ENCODE results near the gene HAX1.
"Not testable (repeated sequence)": the region's sequence is repeated elsewhere in the genome, so short reads cannot be mapped to it uniquely, and the experiment has no call there.

The HAX1 gene

DNA sequence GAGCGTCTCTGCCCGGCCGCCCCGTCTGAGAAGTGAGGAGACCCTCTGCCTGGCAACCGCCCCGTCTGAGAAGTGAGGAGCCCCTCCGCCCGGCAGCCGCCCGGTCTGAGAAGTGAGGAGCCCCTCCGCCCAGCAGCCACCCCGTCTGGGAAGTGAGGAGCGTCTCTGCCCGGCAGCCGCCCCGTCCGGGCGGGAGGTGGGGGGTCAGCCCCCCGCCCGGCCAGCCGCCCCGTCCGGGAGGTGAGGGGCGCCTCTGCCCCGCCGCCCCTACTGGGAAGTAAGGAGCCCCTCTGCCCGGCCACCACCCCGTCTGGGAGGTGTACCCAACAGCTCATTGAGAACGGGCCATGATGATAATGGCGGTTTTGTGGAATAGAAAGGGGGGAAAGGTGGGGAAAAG lies 15.2 kb downstream of the HAX1 start:
- not testable (repeated sequence) for DNase-seq

- DNase-seq = no peak
Observed at GRCh38 chr1:154288661-154289060, 16.2 kb downstream of the HAX1 start.

DNA sequence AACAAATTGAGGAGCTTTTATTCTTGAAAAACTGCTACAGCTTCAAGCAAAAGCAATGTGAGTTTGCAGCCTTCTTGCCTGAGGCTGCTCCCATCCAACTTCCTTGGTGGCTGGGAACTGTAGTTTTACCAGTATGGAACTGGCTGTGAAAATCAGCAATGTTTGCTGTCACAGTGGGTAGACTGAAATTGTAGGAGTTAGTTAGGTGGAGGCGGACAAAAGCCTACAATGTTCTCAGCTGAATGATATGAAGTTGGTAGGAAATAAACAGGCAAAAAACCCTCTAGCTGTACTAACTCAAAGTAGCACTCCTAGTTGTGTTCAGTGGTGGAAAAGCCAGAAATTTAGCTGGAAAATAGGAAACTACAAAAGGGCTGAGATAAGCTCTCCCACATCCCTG lies 18.5 kb downstream of the HAX1 start:
- DNase-seq = no peak

DNA sequence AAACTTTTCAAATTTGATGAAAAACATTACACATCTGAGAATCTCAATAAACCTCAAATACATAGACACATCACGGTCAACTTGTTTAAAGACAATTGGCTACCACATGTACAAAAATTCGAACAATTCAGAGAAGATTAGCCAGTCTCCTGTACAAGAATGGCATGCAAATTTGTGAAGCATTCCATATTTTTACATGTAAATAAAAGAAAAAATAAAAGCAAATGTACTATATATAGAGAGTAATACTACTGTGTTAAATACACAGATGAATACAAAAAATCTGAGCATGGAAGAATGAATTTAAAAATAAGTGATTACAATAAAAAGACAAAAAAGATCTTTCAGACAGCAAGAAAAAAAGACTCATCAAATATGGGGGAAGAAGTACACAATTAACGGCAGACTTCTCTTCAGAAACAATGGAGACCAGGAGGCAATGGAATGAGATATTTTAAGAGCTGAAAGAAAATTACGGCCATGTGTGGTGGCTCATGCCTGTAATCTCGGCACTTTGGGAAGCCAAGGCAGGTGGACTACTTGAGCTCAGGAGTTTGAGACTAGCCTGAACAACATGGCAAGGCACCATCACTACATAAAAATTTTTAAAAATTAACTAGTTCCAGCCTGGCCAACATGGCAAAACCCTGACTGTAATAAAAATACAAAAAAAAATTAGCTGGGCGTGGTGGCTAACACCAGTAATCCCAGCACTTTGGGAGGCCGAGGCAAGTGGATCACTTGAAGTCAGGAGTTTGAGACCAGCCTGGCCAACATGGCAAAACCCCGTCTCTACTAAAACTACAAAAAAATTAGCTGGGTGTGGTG lies 23.2 kb downstream of the HAX1 start:
- no peak for DNase-seq

GRCh38 chr1:154301582-154301981 lies 29.2 kb downstream of the HAX1 start:
- DNase-seq = no peak

DNA sequence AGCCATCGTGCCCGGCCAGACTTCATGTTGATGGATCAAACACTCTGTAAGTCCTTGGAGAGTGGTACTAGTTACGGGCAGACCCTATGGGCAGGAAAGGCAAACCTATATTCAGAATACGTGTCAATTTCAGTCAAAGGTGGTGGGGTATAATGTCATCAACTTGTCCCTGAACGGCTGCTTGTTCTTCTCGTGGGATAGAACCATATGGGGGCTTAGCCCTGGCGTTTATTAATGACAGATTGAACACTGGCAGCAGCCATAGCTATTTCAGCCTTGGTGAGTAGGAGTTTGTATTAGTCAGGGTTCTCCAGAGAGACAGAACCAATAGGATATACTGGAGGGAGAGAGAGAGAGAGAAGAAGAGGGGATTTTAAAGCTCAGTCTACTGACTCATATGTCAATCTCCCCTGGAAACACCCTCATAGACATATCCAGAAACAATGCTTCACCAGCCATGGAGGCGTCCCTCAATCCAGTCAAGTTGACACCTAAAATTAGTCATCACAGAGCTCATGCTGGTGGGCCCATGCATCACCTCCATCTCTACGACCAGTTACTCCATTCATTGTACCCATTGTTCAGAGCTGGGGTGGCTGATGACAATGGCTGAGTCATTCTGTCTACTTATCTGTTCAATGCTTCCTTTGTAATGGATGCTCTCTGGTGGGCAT lies 32.4 kb downstream of the HAX1 start:
- no peak for DNase-seq

GRCh38 chr1:154306151-154306550 lies 33.7 kb downstream of the HAX1 start:
- no peak for DNase-seq

DNA sequence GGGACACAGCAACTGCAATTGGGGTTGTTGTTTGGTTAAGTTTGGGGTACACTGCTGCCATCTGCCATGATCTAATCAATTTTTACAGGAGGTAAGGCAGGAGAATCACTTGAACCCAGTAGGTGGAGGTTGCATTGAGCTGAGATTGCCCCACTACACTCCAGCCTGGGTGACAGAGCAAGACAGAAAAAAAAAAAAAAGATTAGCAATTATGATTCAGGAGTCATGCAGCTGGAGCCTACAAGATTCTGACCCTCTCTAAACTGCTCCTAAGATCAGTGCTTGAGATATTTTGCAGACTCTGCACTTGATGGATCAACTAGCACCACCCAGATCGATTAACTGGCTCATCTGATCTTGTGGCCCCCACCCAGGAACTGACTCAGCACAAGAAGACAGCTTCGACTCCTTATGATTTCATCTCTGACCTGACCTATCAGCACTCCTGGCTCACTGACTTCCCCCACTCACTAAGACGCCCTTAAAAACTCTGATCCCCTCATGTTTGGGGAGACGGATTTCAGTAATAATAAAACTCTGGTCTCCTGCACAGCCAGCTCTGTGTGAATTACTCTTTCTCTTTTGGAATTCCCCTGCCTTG lies 35.3 kb downstream of the HAX1 start:
- not testable (repeated sequence) for DNase-seq

GRCh38 chr1:154309136-154309535 lies 36.7 kb downstream of the HAX1 start:
- not testable (repeated sequence) for DNase-seq

- DNase-seq = not testable (repeated sequence)
Observed at GRCh38 chr1:154312229-154313065, 40.0 kb downstream of the HAX1 start.

GRCh38 chr1:154313066-154313356 lies 40.6 kb downstream of the HAX1 start:
- no peak for DNase-seq

DNA sequence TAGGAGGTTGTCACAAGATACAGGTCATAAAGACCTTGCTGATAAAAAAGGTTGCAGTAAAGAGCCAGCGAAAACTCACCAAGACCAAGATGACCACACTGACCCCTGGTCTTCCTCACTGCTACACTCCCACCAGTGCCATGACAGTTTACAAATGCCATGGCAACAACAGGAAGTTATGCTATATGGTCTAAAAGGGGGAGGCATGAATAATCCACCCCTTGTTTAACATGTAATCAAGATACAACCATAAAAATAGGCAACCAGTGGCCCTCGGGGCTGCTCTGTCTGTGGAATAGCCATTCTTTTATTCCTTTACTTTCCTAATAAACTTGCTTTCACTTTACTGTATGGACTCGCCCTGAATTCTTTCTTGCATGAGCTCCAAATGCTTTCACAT lies 41.8 kb downstream of the HAX1 start:
- DNase-seq = not testable (repeated sequence)

DNA sequence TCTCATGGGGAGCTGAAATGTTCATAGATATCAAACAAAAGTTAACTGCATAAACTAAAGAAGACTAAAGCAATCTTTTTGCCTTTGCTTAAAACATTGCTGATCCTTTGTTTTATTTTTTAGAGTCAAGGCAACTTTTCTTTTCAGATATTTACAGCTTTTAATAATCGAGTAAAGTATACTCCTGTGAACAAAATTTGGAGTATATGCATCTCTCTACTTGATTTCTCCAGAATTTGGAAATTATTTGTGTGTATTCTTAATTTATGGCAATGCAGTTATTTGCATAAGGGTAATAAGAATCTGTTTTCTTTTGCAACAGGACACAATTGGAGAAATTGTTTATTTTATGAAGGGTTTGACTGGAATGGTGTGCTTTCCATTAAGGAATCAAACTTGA lies 44.3 kb downstream of the HAX1 start:
- no peak for DNase-seq

DNA sequence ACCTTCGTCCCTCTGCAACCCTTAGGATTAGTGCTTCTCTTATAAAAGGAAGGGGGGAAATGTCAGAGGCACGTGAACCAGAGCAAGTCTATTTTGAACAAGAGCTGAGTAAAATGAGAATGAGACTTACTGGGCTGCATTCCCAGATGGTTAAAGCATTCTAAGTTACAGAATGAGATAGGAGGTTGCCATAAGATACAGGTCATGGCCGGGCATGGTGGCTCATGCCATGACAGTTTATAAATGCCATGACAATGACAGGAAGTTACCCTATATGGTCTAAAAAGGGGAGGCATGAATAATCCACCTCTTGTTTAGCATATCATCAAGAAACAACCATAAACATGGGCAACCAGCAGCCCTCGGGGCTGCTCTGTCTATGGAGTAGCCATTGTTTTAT lies 46.0 kb downstream of the HAX1 start:
- DNase-seq = no peak

DNA sequence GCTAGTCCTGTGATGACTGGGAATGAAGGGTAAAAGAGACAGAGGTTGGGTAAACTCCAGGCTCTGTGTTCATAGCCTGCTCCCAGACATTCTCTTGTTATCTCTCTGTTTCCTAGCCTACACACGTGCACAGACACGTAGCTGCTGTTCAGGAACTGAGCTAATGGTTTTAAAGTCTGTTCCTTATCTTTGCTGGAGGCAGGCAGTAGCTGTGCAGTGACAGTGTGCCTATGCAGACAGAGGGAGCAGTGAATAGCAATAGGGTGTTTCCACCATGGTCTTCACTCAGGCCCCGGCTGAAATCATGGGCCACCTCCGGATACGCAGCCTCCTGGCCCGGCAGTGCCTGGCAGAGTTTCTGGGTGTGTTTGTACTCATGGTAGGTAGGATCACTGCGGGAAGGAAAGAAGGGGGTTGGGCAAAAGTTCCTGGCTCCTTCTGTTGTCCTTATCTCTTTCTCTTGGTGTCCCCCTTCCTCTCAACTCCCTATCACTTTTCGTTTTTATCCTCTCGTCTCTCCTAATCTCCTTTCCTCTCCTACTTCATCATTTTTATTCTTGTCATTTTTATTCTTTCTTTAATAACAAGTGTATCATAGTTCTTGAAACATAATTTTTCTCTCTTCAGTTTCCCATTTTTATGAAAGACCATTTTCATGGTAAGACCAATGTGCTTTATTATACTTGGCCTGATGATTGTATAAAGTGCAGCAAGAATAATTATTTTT lies 48.6 kb downstream of the HAX1 start, which contains the start of gene AQP10:
AQP10 (plus strand) TSS at position 212 of the 727 bp plus-strand sequence; CDS start at position 275, 63 bp downstream.
- DNase-seq = no peak

DNA sequence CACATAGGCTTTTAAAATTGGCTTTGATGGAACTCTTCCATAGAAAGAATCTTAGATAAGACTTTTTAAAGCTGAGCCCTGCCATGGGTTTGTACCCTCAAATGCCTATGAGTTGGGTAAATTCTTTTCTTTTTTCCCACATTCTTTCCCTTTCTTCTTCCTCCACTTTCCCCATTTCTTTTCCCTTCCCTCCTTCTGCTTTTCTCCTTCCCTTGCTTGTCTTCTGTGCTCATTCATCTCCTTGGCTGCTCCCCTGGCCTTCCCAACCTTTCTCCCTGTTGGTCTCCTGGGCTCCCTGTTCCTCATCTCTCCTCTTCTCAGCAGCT lies 49.1 kb downstream of the HAX1 start:
- DNase-seq = not testable (repeated sequence)

DNA sequence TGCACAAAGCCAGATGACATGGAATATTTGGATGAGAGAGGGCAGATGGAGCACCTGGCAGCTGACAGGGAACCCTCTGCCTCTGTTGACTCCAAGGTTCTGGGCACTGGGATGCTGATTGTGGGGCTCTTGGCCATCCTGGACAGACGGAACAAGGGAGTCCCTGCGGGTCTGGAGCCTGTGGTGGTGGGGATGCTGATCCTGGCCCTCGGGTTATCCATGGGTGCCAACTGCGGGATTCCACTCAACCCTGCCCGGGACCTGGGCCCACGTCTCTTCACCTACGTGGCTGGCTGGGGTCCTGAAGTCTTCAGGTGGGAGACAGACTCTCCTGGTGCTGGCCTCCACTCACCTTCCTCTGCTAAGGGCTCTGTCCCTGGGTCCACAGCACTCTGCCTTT lies 51.1 kb downstream of the HAX1 start:
- DNase-seq = no peak

GRCh38 chr1:154324241-154324640 lies 51.8 kb downstream of the HAX1 start:
- no peak for DNase-seq

- DNase-seq = peak; percentile 81 to 83
Observed at GRCh38 chr1:154324669-154325582, 52.5 kb downstream of the HAX1 start, which contains the start of gene ATP8B2. Gene ATP8B2 (plus strand): TSS chr1:154325525. CDS start chr1:154328142, 2,617 bp downstream.
